Endothelial cell of umbilical vein (primary cell): ENCODE results near the gene FAM241B.

Experiments used
- EZH2 ChIP-seq: IDR thresholded peaks from 2 replicates; pipeline ENCODE4 v1.6.1; 2012; ENCODE audit warnings: borderline replicate concordance, low read depth, mild to moderate bottlenecking, moderate library complexity, low read length, inconsistent platforms; ENCODE audit not compliant: severe bottlenecking
- FOS ChIP-seq: IDR thresholded peaks from 2 replicates; pipeline ENCODE4 v1.6.1; 2011; ENCODE audit warnings: mild to moderate bottlenecking, low read length, moderate library complexity, borderline replicate concordance; ENCODE audit not compliant: insufficient read depth
- GATA2 ChIP-seq: IDR thresholded peaks from 2 replicates; pipeline ENCODE4 v1.7.0; 2011; ENCODE audit warnings: low read depth, mild to moderate bottlenecking, moderate library complexity, mixed read lengths, low read length; ENCODE audit not compliant: insufficient read length, insufficient read depth
- MAX ChIP-seq: IDR thresholded peaks from 2 replicates; pipeline ENCODE4 v1.6.1; 2011; ENCODE audit not compliant: insufficient read depth, insufficient read length
- MYC ChIP-seq: IDR thresholded peaks from one replicate; pipeline ENCODE4 v1.6.1; 2011; ENCODE audit warnings: mild to moderate bottlenecking, low read depth, low read length
- POLR2A ChIP-seq: IDR thresholded peaks from 2 replicates; pipeline ENCODE4 v1.6.1; 2012; ENCODE audit warnings: low read depth, mild to moderate bottlenecking, control low read depth, low read length
- POLR2AphosphoS5 ChIP-seq: IDR thresholded peaks from 2 replicates; pipeline ENCODE4 v1.6.1; 2012; ENCODE audit warnings: low read depth, mild to moderate bottlenecking, control low read depth, low read length, moderate library complexity; ENCODE audit not compliant: insufficient read depth
- TF ChIP-seq, protein P1 (sequence below), 2 donors: IDR thresholded peaks; 1 replicate in 1 of 2; 2 replicates in 1 of 2; pipeline ENCODE4 v1.5.1; 2011; ENCODE audit warnings: low read length in 2 of 2, mild to moderate bottlenecking in 2 of 2, moderate library complexity in 2 of 2, control low read depth in 1 of 2, inconsistent platforms in 1 of 2, low read depth in 1 of 2; ENCODE audit not compliant: insufficient read depth in 1 of 2; ENCODE audit errors: extremely low read depth in 1 of 2

- TF ChIP-seq POLR2A (no peak), MYC (no peak), POLR2AphosphoS5 (no peak), EZH2 (no peak), FOS (no peak), GATA2 (no peak), MAX (no peak)
- TF ChIP-seq, protein P1, sequence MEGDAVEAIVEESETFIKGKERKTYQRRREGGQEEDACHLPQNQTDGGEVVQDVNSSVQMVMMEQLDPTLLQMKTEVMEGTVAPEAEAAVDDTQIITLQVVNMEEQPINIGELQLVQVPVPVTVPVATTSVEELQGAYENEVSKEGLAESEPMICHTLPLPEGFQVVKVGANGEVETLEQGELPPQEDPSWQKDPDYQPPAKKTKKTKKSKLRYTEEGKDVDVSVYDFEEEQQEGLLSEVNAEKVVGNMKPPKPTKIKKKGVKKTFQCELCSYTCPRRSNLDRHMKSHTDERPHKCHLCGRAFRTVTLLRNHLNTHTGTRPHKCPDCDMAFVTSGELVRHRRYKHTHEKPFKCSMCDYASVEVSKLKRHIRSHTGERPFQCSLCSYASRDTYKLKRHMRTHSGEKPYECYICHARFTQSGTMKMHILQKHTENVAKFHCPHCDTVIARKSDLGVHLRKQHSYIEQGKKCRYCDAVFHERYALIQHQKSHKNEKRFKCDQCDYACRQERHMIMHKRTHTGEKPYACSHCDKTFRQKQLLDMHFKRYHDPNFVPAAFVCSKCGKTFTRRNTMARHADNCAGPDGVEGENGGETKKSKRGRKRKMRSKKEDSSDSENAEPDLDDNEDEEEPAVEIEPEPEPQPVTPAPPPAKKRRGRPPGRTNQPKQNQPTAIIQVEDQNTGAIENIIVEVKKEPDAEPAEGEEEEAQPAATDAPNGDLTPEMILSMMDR (IDR thresholded peaks at IDR 0.05; ENCODE audit: extremely low read depth in 1 of 2, insufficient read depth in 1 of 2, low read depth in 1 of 2, low read length in 2 of 2) = no peak
These were observed 20.7 kb downstream of the FAM241B start for GRCh38 chr10:69650589-69651261.
